Renal pelvis (tissue), 3 donors: ENCODE results near the gene CUL4B. TPM values are rescaled to one million over a fixed set of nuclear protein-coding genes. Genes with fewer than 3 reads are reported as not detected.

Experiments
- polyA plus RNA-seq, 3 donors: library from polyadenylated mRNA; unstranded; fragments of 120-200 nt; gene quantifications; one replicate each; pipeline ENCODE4 v1.2.1, GENCODE V29; 2013; ENCODE audit not compliant: insufficient read length in 3 of 3

The CUL4B gene
- polyA plus RNA-seq, 3 donors, result 64.4 to 73.2 (median 70.7) TPM

Other genes with a start within 250 kb of the CUL4B start
- under 1 TPM; 0.21 to 0.30 (median 0.25) TPM for gene TMEM255A, start 249.5 kb downstream of the CUL4B start, polyA plus RNA-seq
- gene ATP1B4, start 198.9 kb downstream of the CUL4B start, polyA plus RNA-seq, result under 1 TPM in 1 of 3 donors, not detected in 2; 0.19 TPM
- 100 to 1,000 TPM; 132 to 150 (median 133) TPM for gene LAMP2, start 91.7 kb downstream of the CUL4B start, polyA plus RNA-seq
- gene MCTS1, start 43.1 kb upstream of the CUL4B start, polyA plus RNA-seq, result 10 to 100 TPM; 47.7 to 57.8 (median 57.4) TPM
- gene C1GALT1C1, start 69.1 kb upstream of the CUL4B start, polyA plus RNA-seq, result 10 to 100 TPM; 27.5 to 30.4 (median 29.3) TPM